GM19455 (cell line): ENCODE measurements around the gene GSTT4.
"Not testable (repeated sequence)": the region's sequence is repeated elsewhere in the genome, so short reads cannot be mapped to it uniquely, and the experiment has no call there.

Source experiments
- ATAC-seq: cut with Tn5 transposase; IDR thresholded peaks from one replicate; pipeline ENCODE4 v1.9.1; 2021; ENCODE audit not compliant: unreplicated experiment

GSTT4 gene

DNA sequence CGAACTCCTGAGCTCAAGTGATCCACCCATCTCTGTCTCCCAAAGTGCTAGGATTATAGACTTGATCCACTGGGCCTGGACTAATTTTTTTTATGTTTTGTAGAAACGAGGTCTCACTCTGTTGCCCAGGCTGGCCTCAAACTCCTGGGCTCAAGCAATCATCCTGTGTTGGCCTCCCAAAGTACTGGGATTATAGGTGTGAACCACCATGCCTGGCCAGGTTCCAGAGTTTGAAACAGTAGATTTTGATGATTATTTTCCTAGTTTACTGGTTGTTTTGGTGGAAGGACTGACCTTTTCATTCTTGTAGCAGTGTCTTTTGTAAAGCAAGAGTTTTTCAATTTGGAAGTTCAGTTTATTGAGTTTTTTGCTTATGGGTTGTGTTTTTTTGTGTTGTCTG, 20.8 kb upstream of the GSTT4 start:
- ATAC-seq: no peak

GRCh38 chr22:24025475-24025874, 20.2 kb upstream of the GSTT4 start:
- no peak for ATAC-seq

GRCh38 chr22:24024354-24024753, 19.1 kb upstream of the GSTT4 start:
- no peak for ATAC-seq

- ATAC-seq: no peak
Observed at GRCh38 chr22:24023204-24023789, 18.0 kb upstream of the GSTT4 start.

DNA sequence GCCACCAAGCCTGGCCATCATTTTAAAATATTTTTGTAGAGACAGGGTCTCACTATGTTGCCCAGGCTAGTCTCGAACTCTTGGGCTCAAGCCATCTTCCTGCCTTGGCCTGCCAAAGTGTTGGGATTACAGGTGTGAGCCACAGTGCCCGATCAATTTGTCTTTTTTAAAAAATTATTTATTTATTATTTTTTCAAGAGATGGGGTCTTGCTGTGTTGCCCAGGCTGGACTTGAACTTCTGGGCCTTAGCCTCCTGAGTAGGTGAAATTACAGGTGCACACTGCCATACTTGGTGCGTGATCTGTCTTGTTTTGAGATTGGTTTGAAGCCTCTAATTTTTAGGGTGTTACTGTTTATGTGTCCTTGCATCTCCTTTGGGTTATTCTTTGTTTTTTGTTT, 16.1 kb upstream of the GSTT4 start:
- no peak for ATAC-seq

- no peak for ATAC-seq
Observed at GRCh38 chr22:24016156-24016555, 10.9 kb upstream of the GSTT4 start.

- no peak for ATAC-seq
Observed at GRCh38 chr22:24011735-24012068, 6.4 kb upstream of the GSTT4 start.

- ATAC-seq: no peak
Observed at GRCh38 chr22:24010018-24010391, 4.8 kb upstream of the GSTT4 start.

DNA sequence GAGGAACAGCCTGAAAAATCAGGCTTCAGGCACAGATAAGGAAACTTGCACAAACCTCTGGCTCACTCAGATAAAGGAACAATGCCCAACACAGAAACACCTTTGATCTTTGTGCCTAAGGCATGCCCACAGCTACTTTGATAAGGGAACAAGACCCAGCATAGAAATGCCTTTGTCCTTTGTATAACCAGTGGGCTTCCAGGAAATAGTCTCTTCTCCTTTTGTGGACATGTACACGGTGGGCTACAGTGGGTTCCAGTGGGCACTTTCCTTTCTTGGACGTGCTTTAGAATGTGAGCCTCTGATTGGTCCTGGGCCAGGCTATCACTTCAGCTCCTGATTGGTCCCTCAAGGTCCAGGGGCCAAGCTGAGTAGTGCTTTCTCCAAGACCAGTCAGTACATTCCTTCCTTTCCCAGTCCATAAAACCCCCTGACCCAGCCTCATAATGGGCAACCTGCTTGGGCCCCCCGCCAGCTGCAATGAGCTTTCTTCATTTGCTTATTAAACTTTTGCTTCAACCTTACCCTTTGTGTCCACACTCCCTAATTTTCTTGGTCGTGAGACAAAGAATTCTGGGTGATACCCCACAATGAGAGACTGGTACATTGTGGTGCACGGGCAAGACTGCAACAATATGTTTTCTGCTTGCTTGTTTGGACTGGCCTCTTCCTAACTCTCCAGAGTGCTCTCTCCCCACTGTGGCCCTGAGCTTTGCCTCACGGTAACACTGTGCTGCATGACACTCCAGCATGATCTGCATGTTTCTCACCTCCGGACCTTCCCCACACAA, 4.2 kb upstream of the GSTT4 start:
- no peak for ATAC-seq

DNA sequence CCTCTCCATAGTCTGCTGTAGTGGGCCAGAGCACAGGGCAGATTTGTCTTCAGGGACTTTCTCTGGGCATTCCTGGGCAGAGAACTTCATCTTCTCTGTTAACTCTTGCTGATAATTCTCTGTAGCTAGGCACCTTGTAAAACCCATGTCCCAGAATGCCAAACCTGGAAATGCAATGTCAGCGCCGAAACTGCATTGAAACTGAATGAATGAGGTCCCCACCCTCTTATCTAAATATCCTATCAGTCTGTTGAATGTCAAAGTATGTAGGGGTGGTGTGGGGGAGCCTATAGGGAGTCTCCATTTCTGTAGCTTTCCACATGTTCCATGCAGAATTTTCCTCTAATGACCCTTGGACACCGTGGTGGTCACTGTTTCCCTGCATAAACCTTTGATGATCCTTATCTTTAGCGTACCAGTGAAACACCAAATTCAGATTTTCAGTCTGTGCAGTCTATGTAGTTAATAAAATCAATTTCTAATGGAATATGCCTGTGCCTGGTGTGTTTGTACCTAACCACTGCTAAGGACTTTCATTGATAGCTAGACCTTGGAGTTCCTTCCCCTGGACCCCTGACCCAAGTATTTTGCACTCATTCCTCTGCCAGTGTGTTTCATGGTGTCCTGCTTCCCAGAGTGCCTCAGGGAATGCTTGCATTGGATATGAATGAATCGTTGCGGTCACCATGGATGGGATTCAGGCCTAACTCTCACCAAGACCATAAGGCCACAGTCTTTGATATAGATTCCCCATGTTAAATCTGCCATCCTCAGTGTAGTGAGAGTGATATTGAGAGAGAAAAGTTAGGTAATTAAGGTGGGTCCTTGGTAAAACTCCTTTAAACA, 3.4 kb upstream of the GSTT4 start:
- ATAC-seq: no peak

DNA sequence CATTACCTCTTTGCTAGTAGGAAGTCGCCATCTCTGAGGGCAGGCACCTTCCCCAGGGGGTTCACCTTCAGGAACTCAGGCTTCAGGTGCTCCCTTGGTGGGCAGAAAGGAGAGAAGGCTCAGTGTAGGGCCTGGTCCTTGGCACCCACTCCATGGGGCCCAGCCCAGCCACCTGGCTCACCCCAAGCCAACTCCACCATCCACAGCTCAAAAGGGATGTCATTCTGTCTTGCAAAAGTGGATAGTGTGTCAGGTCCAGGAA, 2.7 kb upstream of the GSTT4 start:
- no peak for ATAC-seq

GRCh38 chr22:24007253-24008021, 2.2 kb upstream of the GSTT4 start:
- ATAC-seq: no peak

DNA sequence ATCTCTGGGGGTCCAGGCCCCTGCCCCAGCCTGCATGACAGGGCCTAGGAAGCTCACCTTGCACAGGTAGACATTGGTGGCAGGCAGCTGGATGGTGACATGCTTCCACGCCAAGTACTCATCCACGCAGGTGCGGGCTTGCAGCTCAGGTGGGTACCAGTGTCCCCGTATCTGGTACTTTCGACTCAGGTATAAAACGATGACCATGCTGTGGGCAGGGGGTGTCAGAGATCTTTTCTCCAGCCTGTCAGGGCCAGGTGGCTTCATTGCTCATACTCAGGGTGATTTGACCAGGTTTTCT, 1.6 kb upstream of the GSTT4 start:
- no peak for ATAC-seq

DNA sequence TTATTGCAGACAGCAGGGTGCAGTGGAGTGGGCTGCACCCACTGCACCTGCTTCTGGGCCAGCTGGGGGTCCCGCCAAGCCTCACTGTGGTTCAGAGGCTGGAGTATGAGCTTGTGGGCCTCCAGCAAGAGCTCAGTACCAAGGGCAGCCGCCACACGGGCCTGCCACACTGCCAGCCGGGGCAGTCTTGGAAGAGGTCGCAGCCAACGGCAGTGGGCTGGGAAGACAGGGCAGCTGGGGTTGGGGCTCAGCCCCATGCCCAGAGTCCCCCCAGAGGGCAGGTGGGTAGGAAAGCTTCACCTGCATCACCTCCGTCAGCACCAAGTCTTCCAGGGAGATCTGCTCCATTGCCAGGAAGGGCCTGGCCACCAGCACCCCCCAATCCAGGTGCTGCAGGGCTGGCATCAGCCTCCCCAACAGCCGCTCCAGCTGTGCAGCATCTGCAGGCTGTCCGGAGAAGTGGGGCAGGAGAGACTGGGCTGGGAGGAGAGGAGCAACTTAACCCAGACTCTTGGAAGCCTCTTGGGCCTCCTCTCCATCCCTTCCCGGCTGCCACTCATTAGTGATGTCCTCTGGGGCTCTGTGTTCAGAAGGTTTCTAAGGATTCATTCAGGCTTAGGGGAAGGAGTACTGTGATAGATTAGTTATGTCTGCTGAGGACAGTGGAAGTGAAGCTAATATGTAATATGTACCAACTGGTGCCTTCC, 1.1 kb upstream of the GSTT4 start:
- ATAC-seq: no peak

DNA sequence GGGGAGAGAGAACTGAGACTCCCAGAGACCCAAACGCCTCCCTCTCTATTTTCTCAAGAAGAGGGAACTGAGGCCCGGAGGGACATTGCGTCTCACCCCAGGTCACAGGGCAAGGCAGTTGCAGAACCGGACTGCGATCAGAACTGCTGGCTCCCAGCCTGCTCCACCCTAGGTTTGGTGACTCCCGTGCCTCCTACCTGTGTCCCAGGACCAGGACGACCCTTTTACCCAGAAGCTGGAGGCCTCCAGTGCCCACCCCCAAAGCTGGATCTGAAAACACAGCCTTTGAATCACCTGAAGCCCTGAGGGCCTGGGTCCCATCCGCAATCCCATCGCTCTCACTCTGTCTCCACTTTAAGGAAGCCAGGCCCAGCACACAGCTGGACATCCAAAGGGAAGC, 1.4 kb downstream of the GSTT4 start:
- ATAC-seq: no peak

DNA sequence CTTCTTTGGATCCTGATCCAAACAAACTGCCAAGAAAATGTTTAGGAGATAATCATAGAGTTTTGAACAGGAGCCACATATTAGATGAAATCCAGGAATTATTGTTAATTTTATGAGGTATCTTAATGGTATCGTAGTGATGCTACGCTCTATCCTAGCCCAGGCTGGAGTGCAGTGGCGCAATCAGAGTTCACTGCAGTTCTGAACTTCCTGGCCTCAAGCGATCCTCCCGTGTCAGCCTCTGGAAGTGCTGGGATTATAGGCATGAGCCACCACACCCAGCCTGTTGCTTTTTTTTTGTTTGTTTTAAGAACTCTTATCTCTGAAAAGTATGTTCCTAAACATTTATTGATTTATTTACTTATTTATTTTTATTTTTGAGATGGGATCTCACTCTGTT, 2.4 kb downstream of the GSTT4 start:
- ATAC-seq: no peak

DNA sequence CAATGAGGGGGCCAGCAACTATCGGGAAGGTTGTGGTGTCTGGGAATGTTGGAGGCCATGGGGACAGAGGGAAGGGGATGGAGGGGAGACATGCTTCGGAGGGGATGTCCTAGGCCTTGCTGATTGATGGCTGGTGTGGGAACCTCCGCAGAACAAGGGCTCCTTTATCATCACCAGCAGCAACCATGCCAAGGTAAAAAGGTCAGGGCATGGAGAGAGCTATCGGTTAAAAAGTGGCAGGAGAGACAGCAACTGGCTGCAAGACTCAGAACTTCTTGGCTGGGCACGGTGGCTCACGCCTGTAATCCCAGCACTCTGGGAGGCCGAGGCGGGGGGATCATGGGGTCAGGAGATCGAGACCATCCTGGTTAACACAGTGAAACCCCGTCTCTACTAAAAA, 3.0 kb downstream of the GSTT4 start:
- ATAC-seq: no peak

GRCh38 chr22:24001314-24001713, 3.9 kb downstream of the GSTT4 start:
- ATAC-seq: no peak

DNA sequence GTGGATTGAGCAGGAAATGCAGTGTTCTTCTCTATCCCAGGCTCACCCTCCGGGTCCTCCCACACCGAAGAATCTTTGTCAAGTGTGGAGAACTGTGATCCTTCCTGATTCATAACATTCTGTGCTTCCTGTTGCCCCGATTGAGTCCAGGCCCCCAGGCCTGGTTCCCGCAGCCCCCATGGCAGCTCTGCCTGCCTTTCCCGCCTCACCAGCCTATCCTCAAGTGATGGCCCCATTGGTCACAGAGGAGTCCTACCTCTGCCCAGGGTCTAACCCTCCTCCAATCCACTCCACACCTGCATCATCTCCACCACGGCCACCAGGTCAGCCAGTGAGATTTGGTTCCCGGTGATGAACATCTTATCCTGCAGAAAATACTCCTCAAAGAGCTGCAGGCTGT, 5.5 kb downstream of the GSTT4 start:
- ATAC-seq: not testable (repeated sequence)

DNA sequence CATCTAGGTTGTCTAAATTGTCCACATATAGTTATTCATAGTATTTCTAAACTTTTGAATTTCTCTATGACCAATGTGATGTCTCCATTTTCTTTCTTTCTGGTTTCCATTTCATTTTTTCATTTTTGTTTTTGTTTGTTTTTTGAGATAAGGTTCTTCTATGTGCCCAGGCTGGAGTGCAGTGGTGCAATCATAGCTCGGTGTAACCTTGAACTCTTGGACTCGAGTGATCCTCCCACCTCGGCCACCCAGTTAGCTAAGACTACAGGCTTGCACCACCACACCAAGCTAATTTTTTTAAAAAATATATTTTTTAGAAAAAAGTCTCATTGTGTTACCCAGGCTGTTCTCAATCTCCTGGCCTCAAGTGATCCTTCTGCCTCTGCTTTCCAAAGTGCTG, 8.2 kb downstream of the GSTT4 start:
- no peak for ATAC-seq

- not testable (repeated sequence) for ATAC-seq
Observed at GRCh38 chr22:23993581-23994177, 11.6 kb downstream of the GSTT4 start.
